Common myeloid progenitor, CD34-positive (primary cell): Measurements from ENCODE around the gene TEX19.

ENCODE experiments used
- CTCF ChIA-PET: fragments of 350-600 bp; sonication (Branson Sonifier 250); formaldehyde crosslinking; loops from one replicate; lab custom pipeline; 2021; ENCODE audit warnings: antibody characterized with exemption; lab: Charles Lee
- POLR2A ChIA-PET: fragments of 350-600 bp; sonication (Branson Sonifier 250); formaldehyde crosslinking; loops from one replicate; lab custom pipeline; 2021; ENCODE audit warnings: antibody characterized with exemption; lab: Charles Lee
- DNase-seq, 3 donors: peaks; one replicate each; pipeline versions ENCODE4 v3.0.0 to v3.0.0-alpha.2; 2013
- H3K27ac ChIP-seq, 2 experiments: 1 replicate in 1 of 2; 2 replicates in 1 of 2; pipeline ENCODE4 v1.7.0; 2013; ENCODE audit warnings: inconsistent platforms in 2 of 2, low read length in 2 of 2, mild to moderate bottlenecking in 2 of 2, low read depth in 1 of 2, moderate library complexity in 1 of 2; ENCODE audit not compliant: severe bottlenecking in 2 of 2, insufficient read depth in 1 of 2, poor library complexity in 1 of 2
- H3K27me3 ChIP-seq, 5 experiments: replicated peaks in 2 of 5; 1 replicate in 3 of 5; 2 replicates in 2 of 5; pipeline versions ENCODE4 v1.6.1 to v1.7.0; 2013; ENCODE audit warnings: low read length in 4 of 5, mild to moderate bottlenecking in 2 of 5, moderate library complexity in 2 of 5, inconsistent platforms in 1 of 5; ENCODE audit not compliant: insufficient read depth in 5 of 5, control insufficient read depth in 4 of 5
- H3K36me3 ChIP-seq, 4 experiments: 1 replicate in 2 of 4; 2 replicates in 2 of 4; pipeline versions ENCODE4 v1.6.1 to v1.7.0; 2013; ENCODE audit warnings: low read length in 3 of 4, control low read depth in 1 of 4, mild to moderate bottlenecking in 1 of 4; ENCODE audit not compliant: control insufficient read depth in 4 of 4, insufficient read depth in 4 of 4
- H3K4me1 ChIP-seq, 4 experiments: 1 replicate in 3 of 4; 2 replicates in 1 of 4; pipeline versions ENCODE4 v1.6.1 to v1.7.1; 2013; ENCODE audit warnings: low read length in 3 of 4, mild to moderate bottlenecking in 3 of 4, control low read depth in 1 of 4, inconsistent platforms in 1 of 4, moderate library complexity in 1 of 4; ENCODE audit not compliant: control insufficient read depth in 4 of 4, insufficient read depth in 4 of 4; ENCODE audit errors: control extremely low read depth in 1 of 4
- H3K4me3 ChIP-seq, 7 experiments: 1 replicate in 4 of 7; 2 replicates in 3 of 7; pipeline versions ENCODE4 v1.5.1 to v1.7.0; 2013; ENCODE audit warnings: mild to moderate bottlenecking in 7 of 7, low read length in 6 of 7, moderate library complexity in 6 of 7, inconsistent platforms in 2 of 7, low read depth in 2 of 7, control low read depth in 1 of 7; ENCODE audit not compliant: insufficient read depth in 4 of 7, control insufficient read depth in 1 of 7; ENCODE audit errors: extremely low read depth in 1 of 7
- H3K9me3 ChIP-seq, 5 experiments: 1 replicate in 4 of 5; 2 replicates in 1 of 5; pipeline versions ENCODE4 v1.6.1 to v1.7.1; 2013; ENCODE audit warnings: low read length in 4 of 5, mild to moderate bottlenecking in 2 of 5, inconsistent platforms in 1 of 5, low read depth in 1 of 5, moderate library complexity in 1 of 5; ENCODE audit not compliant: control insufficient read depth in 4 of 5, insufficient read depth in 2 of 5; ENCODE audit errors: control extremely low read depth in 1 of 5
- WGBS: methylation state at CpG from one replicate; pipeline ENCODE4 v1.1.5; 2013; ENCODE audit not compliant: insufficient coverage; 5-methylcytosine and 5-hydroxymethylcytosine counted together

Gene TEX19

GRCh38 chr17:82331345-82331939 is 27.6 kb upstream of the TEX19 start:
- Histone ChIP-seq H3K36me3 (no peaks in the 10 kb centered on the region), H3K9me3 (no peaks in the 10 kb centered on the region), H3K27ac (no peak overlapping the region), H3K27me3 (peaks cover 0 to 7% (median 0%) of the 10 kb centered on the region in 5 experiments), H3K4me1 (peaks cover 0 to 48% (median 48%) of the 10 kb centered on the region in 4 experiments), H3K4me3 (no peak overlapping the region)
- 96% methylated on average over 25 of the region's 25 CpGs for WGBS
- ChIA-PET CTCF (interaction anchor here (0.9 to 3.0 kb wide), 7 partner anchors 10 to 33 kb away, joined by 3 to 18 read pairs (median 5); partner anchors contain the start of gene CD7), POLR2A (no interaction called here)
- DNase-seq = no peak

GRCh38 chr17:82332669-82333278 is 26.3 kb upstream of the TEX19 start:
- Histone ChIP-seq H3K9me3 (no peaks in the 10 kb centered on the region), H3K27me3 (peaks cover 0 to 7% (median 0%) of the 10 kb centered on the region in 5 experiments), H3K36me3 (no peaks in the 10 kb centered on the region), H3K4me1 (peaks cover 0 to 48% (median 48%) of the 10 kb centered on the region in 4 experiments), H3K4me3 (peak overlapping the region in 5 of 7 experiments; percentile 2 to 72 (median 56)), H3K27ac (peak overlapping the region in 1 of 2 experiments; percentile 76)
- POLR2A ChIA-PET = interaction anchor here (0.7 to 1.5 kb wide), 4 partner anchors 10 to 150 kb away, joined by 3 to 5 read pairs (median 4); no protein-coding TSS in a partner anchor
- CTCF ChIA-PET = interaction anchor here (0.6 to 3.5 kb wide), 6 partner anchors 12 to 91 kb away, joined by 3 to 19 read pairs (median 6); no protein-coding TSS in a partner anchor
- 13% methylated on average over 27 of the region's 32 CpGs for WGBS
- peak; percentile 57 to 86 (median 82) for DNase-seq

GRCh38 chr17:82333279-82334171 is 25.5 kb upstream of the TEX19 start, which contains the start of gene SECTM1:
SECTM1 (minus strand) TSS chr17:82333766; CDS start chr17:82327240, 6,526 bp downstream.
- POLR2A ChIA-PET = interaction anchor here (0.9 to 1.8 kb wide), 4 partner anchors 9 to 92 kb away, joined by 3 to 5 read pairs (median 4); no protein-coding TSS in a partner anchor
- no peaks in the 10 kb centered on the region for H3K36me3 ChIP-seq
- H3K4me1 ChIP-seq = peaks cover 0 to 48% (median 48%) of the 10 kb centered on the region in 4 experiments
- CTCF ChIA-PET = interaction anchor here (0.6 to 3.5 kb wide), 8 partner anchors 10 to 92 kb away, joined by 3 to 19 read pairs (median 6); no protein-coding TSS in a partner anchor
- DNase-seq = peak in 1 of 3 donors; percentile 18
- WGBS = 1% methylated on average over 80 of the region's 90 CpGs
- peak within 1 kb of the TSS in 1 of 2 experiments; percentile 76 for H3K27ac ChIP-seq
- peaks cover 0 to 7% (median 0%) of the 10 kb centered on the region in 5 experiments for H3K27me3 ChIP-seq
- peak within 1 kb of the TSS; percentile 19 to 80 (median 56) for H3K4me3 ChIP-seq
- H3K9me3 ChIP-seq = no peaks in the 10 kb centered on the region

- Histone ChIP-seq H3K27ac (no peak overlapping the region), H3K36me3 (no peaks in the 10 kb centered on the region), H3K4me1 (peaks cover 0 to 48% (median 48%) of the 10 kb centered on the region in 4 experiments), H3K4me3 (peak overlapping the region in 5 of 7 experiments; percentile 19 to 80 (median 61)), H3K27me3 (peaks cover 0 to 7% (median 0%) of the 10 kb centered on the region in 5 experiments), H3K9me3 (no peaks in the 10 kb centered on the region)
- DNase-seq = no peak
- ChIA-PET POLR2A (interaction anchor here (1.6 to 1.8 kb wide), 2 partner anchors 36 to 92 kb away, joined by 5 to 7 read pairs; no protein-coding TSS in a partner anchor), CTCF (interaction anchor here (1.0 to 3.5 kb wide), 6 partner anchors 9 to 92 kb away, joined by 3 to 19 read pairs (median 6); no protein-coding TSS in a partner anchor)
- WGBS = 53% methylated on average over 24 of the region's 25 CpGs
These were observed 24.8 kb upstream of the TEX19 start for GRCh38 chr17:82334204-82334621.

GRCh38 chr17:82334622-82335394 is 24.2 kb upstream of the TEX19 start:
- WGBS = 7% methylated on average over 13 of the region's 16 CpGs
- peak overlapping the region in 1 of 2 experiments; percentile 73 for H3K27ac ChIP-seq
- CTCF ChIA-PET = interaction anchor here (1.9 to 3.5 kb wide), 3 partner anchors 9 to 36 kb away, joined by 5 to 19 read pairs (median 8); no protein-coding TSS in a partner anchor

More at GRCh38 chr17:82334622-82335394, 24.2 kb upstream of the TEX19 start:
- Histone ChIP-seq H3K4me3 (peak overlapping the region; percentile 18 to 80 (median 61)), H3K36me3 (no peaks in the 10 kb centered on the region), H3K4me1 (peaks cover 0 to 48% (median 47%) of the 10 kb centered on the region in 4 experiments), H3K9me3 (no peaks in the 10 kb centered on the region), H3K27me3 (peaks cover 0 to 7% (median 0%) of the 10 kb centered on the region in 5 experiments)
- peak; percentile 56 to 87 (median 84) for DNase-seq
- POLR2A ChIA-PET = interaction anchor here (0.6 to 1.8 kb wide), 4 partner anchors 36 to 432 kb away, joined by 3 to 7 read pairs (median 4); no protein-coding TSS in a partner anchor
